Testis (tissue), 2 donors: Measurements from ENCODE around the gene DROSHA.
"Not testable (repeated sequence)": the region's sequence is repeated elsewhere in the genome, so short reads cannot be mapped to it uniquely, and the experiment has no call there.

ENCODE experiments used
- CTCF ChIP-seq, 3 experiments: fragments of 450-650 bp in 2 of 3; fragments of 200-600 bp in 1 of 3; sonication (generic) in 1 of 3; IDR thresholded peaks; one replicate each; pipeline ENCODE4 v1.5.1; 2016 to 2019; ENCODE audit warnings: antibody characterized with exemption in 3 of 3, mild to moderate bottlenecking in 2 of 3, moderate library complexity in 1 of 3
- POLR2A ChIP-seq: fragments of 450-650 bp; IDR thresholded peaks from one replicate; pipeline ENCODE4 v1.6.1; 2017; ENCODE audit warnings: antibody characterized with exemption, mild to moderate bottlenecking, moderate library complexity

DNA sequence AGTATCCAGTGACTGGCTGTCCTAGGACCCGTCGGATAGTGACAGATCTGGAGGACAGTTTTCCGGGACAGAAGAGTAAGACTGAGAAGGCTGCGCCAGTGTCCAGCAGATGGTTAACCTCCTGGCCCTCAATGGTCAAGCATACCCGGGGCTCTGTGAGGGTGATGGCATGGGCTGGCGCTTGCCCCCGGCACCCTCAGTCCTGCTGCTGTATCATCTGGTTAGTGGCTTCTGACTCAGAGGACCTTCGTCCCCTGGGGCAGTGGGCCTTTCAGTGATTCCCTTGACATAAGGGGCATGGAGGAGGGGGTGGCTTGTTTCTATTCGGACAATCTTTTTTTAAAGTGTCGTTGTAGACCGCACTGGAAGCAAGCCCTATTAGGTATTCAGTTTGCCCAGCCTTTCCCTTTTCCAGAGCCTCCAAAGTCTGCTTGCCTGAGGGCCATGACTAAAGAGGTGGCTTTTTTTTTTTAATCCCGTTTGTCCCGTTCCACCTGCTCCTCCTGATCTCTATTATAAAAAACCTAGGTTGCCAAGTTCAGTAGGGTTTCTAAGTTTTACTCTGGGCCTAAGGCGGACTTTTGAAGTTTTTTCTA, 136.3 kb downstream of the DROSHA start:
- TF ChIP-seq CTCF (IDR thresholded peaks at IDR 0.05); POLR2A: not testable (repeated sequence)
